Gastroesophageal sphincter (tissue), 4 donors: ENCODE results near the gene PHF23. TPM values are rescaled to one million over a fixed set of nuclear protein-coding genes. Genes with fewer than 3 reads are reported as not detected.
A peak's percentile ranks its signal among the peaks of the same experiment; 100 is the strongest.

Source experiments
- ATAC-seq: fragments of 150-250 bp; one replicate; pipeline ENCODE4 v1.9.1; 2016; ENCODE audit warnings: mild to moderate bottlenecking, moderate library complexity
- H3K27ac ChIP-seq, 4 donors: fragments of 200-600 bp; sonication (generic) in 3 of 4; 1 replicate in 3 of 4; 2 replicates in 1 of 4; pipeline ENCODE4 v1.5.1; 2016 to 2019
- H3K27me3 ChIP-seq: fragments of 200-600 bp; sonication (generic); one replicate; pipeline ENCODE4 v1.5.1; 2019
- H3K36me3 ChIP-seq, 2 donors: fragments of 200-600 bp; sonication (generic); one replicate each; pipeline ENCODE4 v1.5.1; 2019; ENCODE audit warnings: control low read depth in 1 of 2
- H3K4me1 ChIP-seq, 3 donors: fragments of 200-600 bp; sonication (generic); 1 replicate in 2 of 3; 2 replicates in 1 of 3; pipeline ENCODE4 v1.5.1; 2016 to 2019; ENCODE audit warnings: control low read depth in 2 of 3
- H3K4me3 ChIP-seq, 2 donors: fragments of 200-600 bp; sonication (generic); one replicate each; pipeline ENCODE4 v1.5.1; 2019; ENCODE audit warnings: mild to moderate bottlenecking in 1 of 2, moderate library complexity in 1 of 2
- H3K9me3 ChIP-seq, 3 donors: fragments of 200-600 bp; sonication (generic); one replicate each; pipeline ENCODE4 v1.5.1; 2017 to 2019; ENCODE audit warnings: control low read depth in 2 of 3
- CTCF ChIP-seq, 4 experiments: fragments of 200-600 bp in 2 of 4; fragments of 450-650 bp in 2 of 4; sonication (generic) in 1 of 4; IDR thresholded peaks; one replicate each; pipeline ENCODE4 v1.5.1; 2017 to 2019; ENCODE audit warnings: antibody characterized with exemption in 4 of 4, mild to moderate bottlenecking in 2 of 4, moderate library complexity in 2 of 4
- EP300 ChIP-seq: sonication (generic); formaldehyde crosslinking; IDR thresholded peaks from one replicate; pipeline ENCODE4 v1.6.1; 2017; ENCODE audit warnings: antibody characterized with exemption, mild to moderate bottlenecking
- POLR2A ChIP-seq, 2 donors: fragments of 450-650 bp; IDR thresholded peaks; one replicate each; pipeline ENCODE4 v1.6.1; 2017; ENCODE audit warnings: antibody characterized with exemption in 2 of 2, mild to moderate bottlenecking in 2 of 2, moderate library complexity in 1 of 2
- POLR2AphosphoS5 ChIP-seq: sonication (generic); formaldehyde crosslinking; IDR thresholded peaks from one replicate; pipeline ENCODE4 v1.6.1; 2017; ENCODE audit warnings: antibody characterized with exemption
- WGBS, 2 donors: methylation state at CpG; one replicate each; pipeline ENCODE4 v1.1.5; 2018; ENCODE audit warnings: low coverage in 1 of 2; 5-methylcytosine and 5-hydroxymethylcytosine counted together
- total RNA-seq, 4 donors: library from RNA; depleted of rRNA; stranded (reverse); fragments of >200 nt; gene quantifications; one replicate each; pipeline ENCODE4 v1.1.0, GENCODE V29; 2016

PHF23 gene
- total RNA-seq, 4 donors from 2014 or later: 29.4 to 38.2 (median 31.0) TPM

GRCh38 chr17:7228920-7229319 is 10.3 kb downstream of the PHF23 start:
- Histone ChIP-seq H3K9me3 (no peaks in the 10 kb centered on the region), H3K4me3 (no peak overlapping the region), H3K36me3 (peaks cover 0 to 69% of the 10 kb centered on the region in 2 donors), H3K27me3 (no peaks in the 10 kb centered on the region), H3K4me1 (peaks cover 0 to 46% (median 12%) of the 10 kb centered on the region in 3 donors), H3K27ac (peak overlapping the region in 1 of 4 donors; percentile 24)
- WGBS, 2 donors: 89% methylated on average over 5 of the region's 14 CpGs; no CpG with 5 or more reads in 1 of the 2 donors
- no peak for ATAC-seq
- TF ChIP-seq POLR2AphosphoS5: no peak

- 80 to 86% methylated on average over 1 to 2 of the region's 31 CpGs for WGBS, 2 donors
- Histone ChIP-seq H3K4me1 (peaks cover 0 to 31% (median under 1%) of the 10 kb centered on the region in 3 donors), H3K4me3 (no peak overlapping the region), H3K9me3 (no peaks in the 10 kb centered on the region), H3K27me3 (no peaks in the 10 kb centered on the region), H3K27ac (peak overlapping the region in 1 of 4 donors; percentile 62), H3K36me3 (peaks cover 0 to 88% of the 10 kb centered on the region in 2 donors)
- TF ChIP-seq EP300: no peak
- TF ChIP-seq POLR2A (IDR thresholded peaks at IDR 0.05): no peak
- TF ChIP-seq POLR2AphosphoS5: no peak
- no peak for TF ChIP-seq CTCF (IDR thresholded peaks at IDR 0.05)
- ATAC-seq: no peak
Measured at GRCh38 chr17:7226721-7227710, 12.2 kb downstream of the PHF23 start.

GRCh38 chr17:7225711-7226331 is 13.4 kb downstream of the PHF23 start:
- no peak for TF ChIP-seq POLR2AphosphoS5
- TF ChIP-seq EP300: no peak
- TF ChIP-seq POLR2A (IDR thresholded peaks at IDR 0.05): no peak
- peaks cover 0 to 31% (median 3%) of the 10 kb centered on the region in 3 donors for H3K4me1 ChIP-seq
- ATAC-seq: no peak
- H3K36me3 ChIP-seq: peaks cover 0 to 99% of the 10 kb centered on the region in 2 donors
- no peaks in the 10 kb centered on the region for H3K9me3 ChIP-seq
- H3K27me3 ChIP-seq: no peaks in the 10 kb centered on the region
- peak overlapping the region in 3 of 4 donors; percentile 32 to 62 (median 39) for H3K27ac ChIP-seq
- H3K4me3 ChIP-seq: no peak overlapping the region
- WGBS, 2 donors: 74% methylated on average over 3 of the region's 21 CpGs; no CpG with 5 or more reads in 1 of the 2 donors

- no peak for ATAC-seq
- no peak for TF ChIP-seq POLR2A (IDR thresholded peaks at IDR 0.05)
- TF ChIP-seq EP300: no peak
- TF ChIP-seq POLR2AphosphoS5: no peak
- TF ChIP-seq CTCF (IDR thresholded peaks at IDR 0.05): no peak
- Histone ChIP-seq H3K27ac (peak overlapping the region in 2 of 4 donors; percentile 11 to 62), H3K9me3 (no peaks in the 10 kb centered on the region), H3K4me3 (no peak overlapping the region), H3K36me3 (peaks cover 0 to 88% of the 10 kb centered on the region in 2 donors), H3K27me3 (no peaks in the 10 kb centered on the region), H3K4me1 (peaks cover 2 to 29% (median 6%) of the 10 kb centered on the region in 3 donors)
- WGBS, 2 donors: 87% methylated on average over 3 of the region's 15 CpGs; no CpG with 5 or more reads in 1 of the 2 donors
Measured at GRCh38 chr17:7224661-7225111, 14.6 kb downstream of the PHF23 start.

GRCh38 chr17:7224110-7224509 is 15.1 kb downstream of the PHF23 start:
- Histone ChIP-seq H3K4me1 (peaks cover 2 to 34% (median 6%) of the 10 kb centered on the region in 3 donors), H3K27ac (peak overlapping the region in 2 of 4 donors; percentile 25 to 62), H3K36me3 (peaks cover 0 to 82% of the 10 kb centered on the region in 2 donors), H3K4me3 (no peak overlapping the region), H3K27me3 (no peaks in the 10 kb centered on the region), H3K9me3 (no peaks in the 10 kb centered on the region)
- no peak for ATAC-seq
- WGBS, 2 donors: 78% methylated on average over 10 of the region's 10 CpGs; no CpG with 5 or more reads in 1 of the 2 donors
- TF ChIP-seq POLR2AphosphoS5: peak; percentile 20
- no peak for TF ChIP-seq CTCF (IDR thresholded peaks at IDR 0.05)
- no peak for TF ChIP-seq POLR2A (IDR thresholded peaks at IDR 0.05)
- TF ChIP-seq EP300: no peak
